GM20000 (cell line): ENCODE results near the gene TRHDE.

Source experiments
- DNase-seq: peaks from one replicate; pipeline ENCODE4 v3.0.0; 2012; ENCODE audit warnings: low spot score
- TF ChIP-seq, protein P1 (sequence below): IDR thresholded peaks from 2 replicates; pipeline ENCODE4 v1.5.1; 2012; ENCODE audit warnings: mild to moderate bottlenecking, control low read depth; ENCODE audit errors: extremely low read depth, missing control alignments

The TRHDE gene

GRCh38 chr12:72390146-72390545 lies 118.0 kb downstream of the TRHDE start:
- TF ChIP-seq, protein P1, sequence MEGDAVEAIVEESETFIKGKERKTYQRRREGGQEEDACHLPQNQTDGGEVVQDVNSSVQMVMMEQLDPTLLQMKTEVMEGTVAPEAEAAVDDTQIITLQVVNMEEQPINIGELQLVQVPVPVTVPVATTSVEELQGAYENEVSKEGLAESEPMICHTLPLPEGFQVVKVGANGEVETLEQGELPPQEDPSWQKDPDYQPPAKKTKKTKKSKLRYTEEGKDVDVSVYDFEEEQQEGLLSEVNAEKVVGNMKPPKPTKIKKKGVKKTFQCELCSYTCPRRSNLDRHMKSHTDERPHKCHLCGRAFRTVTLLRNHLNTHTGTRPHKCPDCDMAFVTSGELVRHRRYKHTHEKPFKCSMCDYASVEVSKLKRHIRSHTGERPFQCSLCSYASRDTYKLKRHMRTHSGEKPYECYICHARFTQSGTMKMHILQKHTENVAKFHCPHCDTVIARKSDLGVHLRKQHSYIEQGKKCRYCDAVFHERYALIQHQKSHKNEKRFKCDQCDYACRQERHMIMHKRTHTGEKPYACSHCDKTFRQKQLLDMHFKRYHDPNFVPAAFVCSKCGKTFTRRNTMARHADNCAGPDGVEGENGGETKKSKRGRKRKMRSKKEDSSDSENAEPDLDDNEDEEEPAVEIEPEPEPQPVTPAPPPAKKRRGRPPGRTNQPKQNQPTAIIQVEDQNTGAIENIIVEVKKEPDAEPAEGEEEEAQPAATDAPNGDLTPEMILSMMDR = no peak
- DNase-seq = no peak

- TF ChIP-seq, protein P1 = no peak
- no peak for DNase-seq
Observed at GRCh38 chr12:72406111-72406510, 133.9 kb downstream of the TRHDE start.

GRCh38 chr12:72432037-72432604 lies 160.0 kb downstream of the TRHDE start:
- TF ChIP-seq, protein P1 = no peak
- DNase-seq = no peak

GRCh38 chr12:72433298-72433697 lies 161.1 kb downstream of the TRHDE start:
- no peak for DNase-seq
- TF ChIP-seq, protein P1 = no peak

DNA sequence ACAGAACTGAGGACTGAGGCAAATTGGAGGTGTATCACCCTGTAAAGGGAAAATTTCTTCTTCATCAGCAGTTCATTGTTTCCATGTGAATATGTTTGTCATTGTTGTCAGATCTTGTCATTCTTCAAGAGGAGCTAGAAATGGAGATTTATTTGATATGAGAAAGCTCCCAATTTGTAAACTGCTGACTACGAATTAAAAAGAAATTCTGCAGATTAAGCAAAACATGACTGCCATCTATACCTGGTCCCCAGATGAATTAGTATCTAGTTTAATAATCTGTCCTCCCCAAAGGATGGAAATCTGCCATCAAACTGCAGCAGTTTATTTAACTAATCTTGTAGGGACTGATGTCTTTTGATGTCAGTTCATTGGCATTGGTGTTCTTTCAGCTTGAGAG lies 162.8 kb downstream of the TRHDE start:
- TF ChIP-seq, protein P1 = no peak
- DNase-seq = no peak

- no peak for DNase-seq
- TF ChIP-seq, protein P1 = no peak
Observed at GRCh38 chr12:72442217-72442616, 170.0 kb downstream of the TRHDE start.

DNA sequence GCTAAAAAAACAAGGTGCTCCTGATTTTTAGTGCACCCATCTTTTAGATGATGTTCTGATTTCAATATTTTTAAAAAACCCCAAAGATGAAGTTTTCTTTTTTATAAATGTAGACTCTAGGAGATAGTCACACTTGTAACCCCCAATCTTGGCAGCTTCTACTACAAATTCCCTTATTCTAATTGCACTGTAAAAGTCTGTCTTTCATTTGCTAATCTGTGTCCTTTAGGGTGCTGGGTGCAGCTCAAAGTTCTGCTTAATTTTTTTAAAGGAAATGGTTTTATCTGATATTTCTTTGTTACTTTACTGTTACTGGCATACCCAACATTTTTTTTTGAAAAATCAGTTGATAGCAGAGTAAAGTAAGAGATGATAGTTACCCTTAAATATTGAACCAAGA lies 172.0 kb downstream of the TRHDE start:
- DNase-seq = no peak
- TF ChIP-seq, protein P1 = no peak
